ENCODE results near the gene LYSMD1.
A peak's percentile ranks its signal among the peaks of the same experiment; 100 is the strongest.

LYSMD1 gene

GRCh38 chr1:151198254-151199127 is 32.8 kb upstream of the LYSMD1 start, which contains the start of gene PIP5K1A (continued):
- TF ChIP-seq, protein P1, sequence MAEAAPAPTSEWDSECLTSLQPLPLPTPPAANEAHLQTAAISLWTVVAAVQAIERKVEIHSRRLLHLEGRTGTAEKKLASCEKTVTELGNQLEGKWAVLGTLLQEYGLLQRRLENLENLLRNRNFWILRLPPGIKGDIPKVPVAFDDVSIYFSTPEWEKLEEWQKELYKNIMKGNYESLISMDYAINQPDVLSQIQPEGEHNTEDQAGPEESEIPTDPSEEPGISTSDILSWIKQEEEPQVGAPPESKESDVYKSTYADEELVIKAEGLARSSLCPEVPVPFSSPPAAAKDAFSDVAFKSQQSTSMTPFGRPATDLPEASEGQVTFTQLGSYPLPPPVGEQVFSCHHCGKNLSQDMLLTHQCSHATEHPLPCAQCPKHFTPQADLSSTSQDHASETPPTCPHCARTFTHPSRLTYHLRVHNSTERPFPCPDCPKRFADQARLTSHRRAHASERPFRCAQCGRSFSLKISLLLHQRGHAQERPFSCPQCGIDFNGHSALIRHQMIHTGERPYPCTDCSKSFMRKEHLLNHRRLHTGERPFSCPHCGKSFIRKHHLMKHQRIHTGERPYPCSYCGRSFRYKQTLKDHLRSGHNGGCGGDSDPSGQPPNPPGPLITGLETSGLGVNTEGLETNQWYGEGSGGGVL (tag by site-specific recombination; IDR thresholded peaks at IDR 0.05): peak; percentile 51
- TF ChIP-seq KLF9 (tag by site-specific recombination; IDR thresholded peaks at IDR 0.05; ENCODE audit: low read depth): peak; percentile 46; the same call in 1 of the 2 replicates
- TF ChIP-seq KLF16 (tag by site-specific recombination; IDR thresholded peaks at IDR 0.05): no peak
- no peak for TF ChIP-seq ZNF548 (tag by site-specific recombination; IDR thresholded peaks at IDR 0.05)
- no peak for TF ChIP-seq ZBTB1 (tag by site-specific recombination; IDR thresholded peaks at IDR 0.05)
- TF ChIP-seq, protein P2, sequence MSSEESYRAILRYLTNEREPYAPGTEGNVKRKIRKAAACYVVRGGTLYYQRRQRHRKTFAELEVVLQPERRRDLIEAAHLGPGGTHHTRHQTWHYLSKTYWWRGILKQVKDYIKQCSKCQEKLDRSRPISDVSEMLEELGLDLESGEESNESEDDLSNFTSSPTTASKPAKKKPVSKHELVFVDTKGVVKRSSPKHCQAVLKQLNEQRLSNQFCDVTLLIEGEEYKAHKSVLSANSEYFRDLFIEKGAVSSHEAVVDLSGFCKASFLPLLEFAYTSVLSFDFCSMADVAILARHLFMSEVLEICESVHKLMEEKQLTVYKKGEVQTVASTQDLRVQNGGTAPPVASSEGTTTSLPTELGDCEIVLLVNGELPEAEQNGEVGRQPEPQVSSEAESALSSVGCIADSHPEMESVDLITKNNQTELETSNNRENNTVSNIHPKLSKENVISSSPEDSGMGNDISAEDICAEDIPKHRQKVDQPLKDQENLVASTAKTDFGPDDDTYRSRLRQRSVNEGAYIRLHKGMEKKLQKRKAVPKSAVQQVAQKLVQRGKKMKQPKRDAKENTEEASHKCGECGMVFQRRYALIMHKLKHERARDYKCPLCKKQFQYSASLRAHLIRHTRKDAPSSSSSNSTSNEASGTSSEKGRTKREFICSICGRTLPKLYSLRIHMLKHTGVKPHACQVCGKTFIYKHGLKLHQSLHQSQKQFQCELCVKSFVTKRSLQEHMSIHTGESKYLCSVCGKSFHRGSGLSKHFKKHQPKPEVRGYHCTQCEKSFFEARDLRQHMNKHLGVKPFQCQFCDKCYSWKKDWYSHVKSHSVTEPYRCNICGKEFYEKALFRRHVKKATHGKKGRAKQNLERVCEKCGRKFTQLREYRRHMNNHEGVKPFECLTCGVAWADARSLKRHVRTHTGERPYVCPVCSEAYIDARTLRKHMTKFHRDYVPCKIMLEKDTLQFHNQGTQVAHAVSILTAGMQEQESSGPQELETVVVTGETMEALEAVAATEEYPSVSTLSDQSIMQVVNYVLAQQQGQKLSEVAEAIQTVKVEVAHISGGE (tag by site-specific recombination; conservative IDR thresholded peaks at IDR 0.05; ENCODE audit: low read depth): 0 out of 2 replicates have a peak, but pooled peaks have one; percentile 12
- no peak for TF ChIP-seq RBAK (tag by site-specific recombination; IDR thresholded peaks at IDR 0.05)
- no peak; the same call in 1 of the 2 replicates for TF ChIP-seq SP3 (tag by site-specific recombination; IDR thresholded peaks at IDR 0.05)
- TF ChIP-seq ZNF76 (tag by site-specific recombination; IDR thresholded peaks at IDR 0.05; ENCODE audit: borderline replicate concordance, low read depth): no peak
- TF ChIP-seq, protein P3, sequence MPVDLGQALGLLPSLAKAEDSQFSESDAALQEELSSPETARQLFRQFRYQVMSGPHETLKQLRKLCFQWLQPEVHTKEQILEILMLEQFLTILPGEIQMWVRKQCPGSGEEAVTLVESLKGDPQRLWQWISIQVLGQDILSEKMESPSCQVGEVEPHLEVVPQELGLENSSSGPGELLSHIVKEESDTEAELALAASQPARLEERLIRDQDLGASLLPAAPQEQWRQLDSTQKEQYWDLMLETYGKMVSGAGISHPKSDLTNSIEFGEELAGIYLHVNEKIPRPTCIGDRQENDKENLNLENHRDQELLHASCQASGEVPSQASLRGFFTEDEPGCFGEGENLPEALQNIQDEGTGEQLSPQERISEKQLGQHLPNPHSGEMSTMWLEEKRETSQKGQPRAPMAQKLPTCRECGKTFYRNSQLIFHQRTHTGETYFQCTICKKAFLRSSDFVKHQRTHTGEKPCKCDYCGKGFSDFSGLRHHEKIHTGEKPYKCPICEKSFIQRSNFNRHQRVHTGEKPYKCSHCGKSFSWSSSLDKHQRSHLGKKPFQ (tag by site-specific recombination; IDR thresholded peaks at IDR 0.05): no peak
- peak; percentile 60 for TF ChIP-seq ZBTB26 (tag by site-specific recombination; optimal IDR thresholded peaks at IDR 0.05)
- no peak for TF ChIP-seq ZNF623 (tag by site-specific recombination; IDR thresholded peaks at IDR 0.05)

- no peaks in the 10 kb centered on the region for H3K9me3 ChIP-seq (ENCODE audit: control insufficient read depth, insufficient read depth, low read depth, low read length)
- H3K4me1 ChIP-seq (ENCODE audit: control insufficient read depth, insufficient read depth, low read length): peaks cover 7% of the 10 kb centered on the region
- peak overlapping the region; percentile 28 for H3K27ac ChIP-seq (ENCODE audit: extremely low read depth, low read depth, low read length)
- ChIA-PET POLR2A (interaction anchor here (1.2 to 2.2 kb wide), 2 partner anchors 57 to 84 kb away, joined by 4 to 9 read pairs; partner anchors contain the start of genes PSMD4 and ZNF687), CTCF (interaction anchor here (3.8 kb wide), 1 partner anchor 143 kb away, joined by 24 read pairs; no protein-coding TSS in a partner anchor)
- peak overlapping the region; percentile 94 for H3K4me3 ChIP-seq (ENCODE audit: low read depth, low read length)
- H3K36me3 ChIP-seq (ENCODE audit: control insufficient read depth in 2 of 2, insufficient read depth in 1 of 2, low read length in 2 of 2): peaks cover 8 to 13% of the 10 kb centered on the region in 2 experiments; a peak in 2 of 3 replicates
- TF ChIP-seq TRIM28 (IDR thresholded peaks at IDR 0.05; ENCODE audit: borderline replicate concordance, low read length): no peak
- no peak for TF ChIP-seq ZNF792 (tag by site-specific recombination; IDR thresholded peaks at IDR 0.05)
- TF ChIP-seq ZNF501 (tag by site-specific recombination; IDR thresholded peaks at IDR 0.05): peak; percentile 25; the same call in 1 of the 2 replicates
- no peak for TF ChIP-seq ZNF677 (tag by site-specific recombination; IDR thresholded peaks at IDR 0.05)
- TF ChIP-seq, protein P4, sequence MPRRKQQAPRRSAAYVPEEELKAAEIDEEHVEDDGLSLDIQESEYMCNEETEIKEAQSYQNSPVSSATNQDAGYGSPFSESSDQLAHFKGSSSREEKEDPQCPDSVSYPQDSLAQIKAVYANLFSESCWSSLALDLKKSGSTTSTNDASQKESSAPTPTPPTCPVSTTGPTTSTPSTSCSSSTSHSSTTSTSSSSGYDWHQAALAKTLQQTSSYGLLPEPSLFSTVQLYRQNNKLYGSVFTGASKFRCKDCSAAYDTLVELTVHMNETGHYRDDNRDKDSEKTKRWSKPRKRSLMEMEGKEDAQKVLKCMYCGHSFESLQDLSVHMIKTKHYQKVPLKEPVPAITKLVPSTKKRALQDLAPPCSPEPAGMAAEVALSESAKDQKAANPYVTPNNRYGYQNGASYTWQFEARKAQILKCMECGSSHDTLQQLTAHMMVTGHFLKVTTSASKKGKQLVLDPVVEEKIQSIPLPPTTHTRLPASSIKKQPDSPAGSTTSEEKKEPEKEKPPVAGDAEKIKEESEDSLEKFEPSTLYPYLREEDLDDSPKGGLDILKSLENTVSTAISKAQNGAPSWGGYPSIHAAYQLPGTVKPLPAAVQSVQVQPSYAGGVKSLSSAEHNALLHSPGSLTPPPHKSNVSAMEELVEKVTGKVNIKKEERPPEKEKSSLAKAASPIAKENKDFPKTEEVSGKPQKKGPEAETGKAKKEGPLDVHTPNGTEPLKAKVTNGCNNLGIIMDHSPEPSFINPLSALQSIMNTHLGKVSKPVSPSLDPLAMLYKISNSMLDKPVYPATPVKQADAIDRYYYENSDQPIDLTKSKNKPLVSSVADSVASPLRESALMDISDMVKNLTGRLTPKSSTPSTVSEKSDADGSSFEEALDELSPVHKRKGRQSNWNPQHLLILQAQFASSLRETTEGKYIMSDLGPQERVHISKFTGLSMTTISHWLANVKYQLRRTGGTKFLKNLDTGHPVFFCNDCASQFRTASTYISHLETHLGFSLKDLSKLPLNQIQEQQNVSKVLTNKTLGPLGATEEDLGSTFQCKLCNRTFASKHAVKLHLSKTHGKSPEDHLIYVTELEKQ (tag by site-specific recombination; IDR thresholded peaks at IDR 0.05; ENCODE audit: borderline replicate concordance): 0 out of 2 replicates have a peak, but pooled peaks have one; percentile 13
- TF ChIP-seq GLIS1 (tag by site-specific recombination; IDR thresholded peaks at IDR 0.05): peak; percentile 28; the same call in 1 of the 2 replicates
- peak; percentile 15; the same call in 1 of the 2 replicates for TF ChIP-seq KLF10 (tag by site-specific recombination; IDR thresholded peaks at IDR 0.05)
- TF ChIP-seq, protein P5, sequence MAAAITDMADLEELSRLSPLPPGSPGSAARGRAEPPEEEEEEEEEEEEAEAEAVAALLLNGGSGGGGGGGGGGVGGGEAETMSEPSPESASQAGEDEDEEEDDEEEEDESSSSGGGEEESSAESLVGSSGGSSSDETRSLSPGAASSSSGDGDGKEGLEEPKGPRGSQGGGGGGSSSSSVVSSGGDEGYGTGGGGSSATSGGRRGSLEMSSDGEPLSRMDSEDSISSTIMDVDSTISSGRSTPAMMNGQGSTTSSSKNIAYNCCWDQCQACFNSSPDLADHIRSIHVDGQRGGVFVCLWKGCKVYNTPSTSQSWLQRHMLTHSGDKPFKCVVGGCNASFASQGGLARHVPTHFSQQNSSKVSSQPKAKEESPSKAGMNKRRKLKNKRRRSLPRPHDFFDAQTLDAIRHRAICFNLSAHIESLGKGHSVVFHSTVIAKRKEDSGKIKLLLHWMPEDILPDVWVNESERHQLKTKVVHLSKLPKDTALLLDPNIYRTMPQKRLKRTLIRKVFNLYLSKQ (tag by site-specific recombination; IDR thresholded peaks at IDR 0.05; ENCODE audit: borderline replicate concordance): no peak
These were observed 32.2 kb upstream of the LYSMD1 start for GRCh38 chr1:151197863-151198253.
